A549 (cell line): ENCODE results near the gene CLPTM1.

ENCODE experiments used
- CEBPB ChIP-seq, 2 experiments: fragments of >200 bp in 1 of 2; sonication (Bioruptor Twin) in 1 of 2; formaldehyde crosslinking in 1 of 2; IDR thresholded peaks; 2 replicates each; pipeline ENCODE4 v1.6.1; 2012 to 2016
- EP300 ChIP-seq, 2 experiments: fragments of >200 bp; sonication (Bioruptor Twin); formaldehyde crosslinking; IDR thresholded peaks; 2 replicates in 1 of 2; 3 replicates in 1 of 2; pipeline ENCODE4 v1.6.1; 2016 to 2017
- KDM1A ChIP-seq: fragments of 200-600 bp; sonication (generic); IDR thresholded peaks from 2 replicates; pipeline ENCODE4 v1.6.1; 2016; ENCODE audit warnings: low read depth, mild to moderate bottlenecking
- NR3C1 ChIP-seq: fragments of >200 bp; sonication (Bioruptor Twin); formaldehyde crosslinking; IDR thresholded peaks from 3 replicates; pipeline ENCODE4 v1.6.1; 2017
- POLR2A ChIP-seq: IDR thresholded peaks from 2 replicates; pipeline ENCODE4 v1.6.1; 2012; ENCODE audit warnings: mild to moderate bottlenecking, low read length
- TP53 ChIP-seq: fragments of 250-450 bp; sonication (Bioruptor Pico); IDR thresholded peaks from 2 replicates; pipeline ENCODE4 v1.5.0; 2021; ENCODE audit warnings: mild to moderate bottlenecking, moderate library complexity
- ZFP36 ChIP-seq: fragments of 450-650 bp; IDR thresholded peaks from 2 replicates; pipeline ENCODE4 v1.6.1; 2014; ENCODE audit warnings: borderline replicate concordance; ENCODE audit not compliant: partially characterized antibody
- TF ChIP-seq, protein P1 (sequence below): fragments of 450-650 bp; IDR thresholded peaks from 2 replicates; pipeline ENCODE4 v1.6.1; 2014; ENCODE audit warnings: antibody characterized with exemption
- TF ChIP-seq, protein P2 (sequence below): fragments of >200 bp; sonication (Bioruptor Twin); formaldehyde crosslinking; IDR thresholded peaks from 3 replicates; pipeline ENCODE4 v1.5.1; 2016

DNA sequence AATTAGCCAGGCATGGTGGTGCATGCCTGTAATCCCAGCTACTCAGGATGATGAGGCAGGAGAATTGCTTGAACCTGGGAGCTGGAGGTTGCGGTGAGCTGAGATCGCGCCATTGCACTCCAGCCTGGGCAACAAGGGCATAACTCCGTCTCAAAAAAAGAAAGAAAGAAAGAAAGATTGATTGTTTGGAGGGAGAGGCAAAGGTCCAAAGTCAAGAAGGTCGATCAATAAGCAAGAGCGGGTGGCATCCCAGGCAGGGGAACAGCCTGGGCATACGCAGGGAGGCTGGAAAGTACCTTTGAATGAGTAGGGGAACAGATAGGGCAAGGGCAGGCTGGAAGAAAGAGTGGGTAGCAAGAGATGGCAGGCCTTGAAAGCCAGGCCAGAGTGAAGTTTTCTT, 25.1 kb upstream of the CLPTM1 start:
- TF ChIP-seq, protein P1, sequence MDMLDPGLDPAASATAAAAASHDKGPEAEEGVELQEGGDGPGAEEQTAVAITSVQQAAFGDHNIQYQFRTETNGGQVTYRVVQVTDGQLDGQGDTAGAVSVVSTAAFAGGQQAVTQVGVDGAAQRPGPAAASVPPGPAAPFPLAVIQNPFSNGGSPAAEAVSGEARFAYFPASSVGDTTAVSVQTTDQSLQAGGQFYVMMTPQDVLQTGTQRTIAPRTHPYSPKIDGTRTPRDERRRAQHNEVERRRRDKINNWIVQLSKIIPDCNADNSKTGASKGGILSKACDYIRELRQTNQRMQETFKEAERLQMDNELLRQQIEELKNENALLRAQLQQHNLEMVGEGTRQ, result no peak
- TF ChIP-seq, protein P2, sequence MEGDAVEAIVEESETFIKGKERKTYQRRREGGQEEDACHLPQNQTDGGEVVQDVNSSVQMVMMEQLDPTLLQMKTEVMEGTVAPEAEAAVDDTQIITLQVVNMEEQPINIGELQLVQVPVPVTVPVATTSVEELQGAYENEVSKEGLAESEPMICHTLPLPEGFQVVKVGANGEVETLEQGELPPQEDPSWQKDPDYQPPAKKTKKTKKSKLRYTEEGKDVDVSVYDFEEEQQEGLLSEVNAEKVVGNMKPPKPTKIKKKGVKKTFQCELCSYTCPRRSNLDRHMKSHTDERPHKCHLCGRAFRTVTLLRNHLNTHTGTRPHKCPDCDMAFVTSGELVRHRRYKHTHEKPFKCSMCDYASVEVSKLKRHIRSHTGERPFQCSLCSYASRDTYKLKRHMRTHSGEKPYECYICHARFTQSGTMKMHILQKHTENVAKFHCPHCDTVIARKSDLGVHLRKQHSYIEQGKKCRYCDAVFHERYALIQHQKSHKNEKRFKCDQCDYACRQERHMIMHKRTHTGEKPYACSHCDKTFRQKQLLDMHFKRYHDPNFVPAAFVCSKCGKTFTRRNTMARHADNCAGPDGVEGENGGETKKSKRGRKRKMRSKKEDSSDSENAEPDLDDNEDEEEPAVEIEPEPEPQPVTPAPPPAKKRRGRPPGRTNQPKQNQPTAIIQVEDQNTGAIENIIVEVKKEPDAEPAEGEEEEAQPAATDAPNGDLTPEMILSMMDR, result no peak
- TF ChIP-seq KDM1A, result no peak
- TF ChIP-seq NR3C1, result no peak
- TF ChIP-seq EP300 (IDR thresholded peaks at IDR 0.05), result no peak
- no peak for TF ChIP-seq POLR2A
- TF ChIP-seq TP53 (CRISPR knock-in tag), result no peak
- TF ChIP-seq ZFP36, result no peak
- no peak for TF ChIP-seq CEBPB (IDR thresholded peaks at IDR 0.05)
